Panc1 (cell line): ENCODE results near the gene LRRC59. TPM values are rescaled to one million over a fixed set of nuclear protein-coding genes. Genes with fewer than 3 reads are reported as not detected.

Source experiments
- ATAC-seq: fragments of 200-7000 bp; cut with Tn5 transposase; 2 replicates; pipeline ENCODE4 v1.9.1; 2020; ENCODE audit warnings: mild to moderate bottlenecking, moderate library complexity
- BruUV-seq: library from RNA; stranded (reverse); fragments of 400-500 nt; replicated peaks from 2 replicates; lab custom pipeline; 2021; lab: Mats Ljungman, UMichigan
- CTCF ChIA-PET: fragments of 300-600 bp; sonication (Branson Sonifier 250); formaldehyde crosslinking; loops from one replicate; lab custom pipeline; 2022; ENCODE audit warnings: antibody characterized with exemption; lab: Charles Lee
- POLR2A ChIA-PET: fragments of 300-600 bp; sonication (Branson Sonifier 250); formaldehyde crosslinking; loops from one replicate; lab custom pipeline; 2022; ENCODE audit warnings: antibody characterized with exemption; lab: Charles Lee
- DNase-seq: peaks from one replicate; pipeline ENCODE4 v3.0.0-alpha.2; 2010; ENCODE audit warnings: low read depth, low spot score
- H3K27ac ChIP-seq: 2 replicates; pipeline ENCODE4 v1.5.1; 2011; ENCODE audit warnings: mild to moderate bottlenecking, low read length, inconsistent platforms
- H3K27me3 ChIP-seq: fragments of 200-500 bp; sonication (Bioruptor generic); 2 replicates; pipeline ENCODE4 v1.6.0; 2014; ENCODE audit warnings: low read length, inconsistent platforms; ENCODE audit not compliant: control insufficient read depth, insufficient read depth
- H3K36me3 ChIP-seq: fragments of 200-500 bp; sonication (Bioruptor generic); 2 replicates; pipeline ENCODE4 v1.5.1; 2014; ENCODE audit warnings: inconsistent platforms, mild to moderate bottlenecking, low read length, moderate library complexity; ENCODE audit not compliant: control insufficient read depth, insufficient read depth
- H3K4me1 ChIP-seq: 2 replicates; pipeline ENCODE4 v1.5.1; 2011; ENCODE audit warnings: inconsistent platforms, mild to moderate bottlenecking, low read length, moderate library complexity; ENCODE audit not compliant: control insufficient read depth, insufficient read depth
- H3K4me3 ChIP-seq, 2 experiments: 2 replicates each; pipeline ENCODE4 v1.5.1; 2011 to 2012; ENCODE audit warnings: low read depth in 2 of 2, low read length in 2 of 2, mild to moderate bottlenecking in 2 of 2, inconsistent platforms in 1 of 2, moderate library complexity in 1 of 2
- H3K9me3 ChIP-seq: fragments of 200-500 bp; sonication (Bioruptor generic); 2 replicates; pipeline ENCODE4 v1.5.1; 2014; ENCODE audit warnings: low read depth, mild to moderate bottlenecking, inconsistent platforms, low read length, moderate library complexity; ENCODE audit not compliant: control insufficient read depth, insufficient read depth
- POLR2AphosphoS5 ChIP-seq: IDR thresholded peaks from 2 replicates; pipeline ENCODE4 v1.6.1; 2012; ENCODE audit warnings: mild to moderate bottlenecking, low read depth, low read length, moderate library complexity
- SIN3A ChIP-seq: IDR thresholded peaks from 2 replicates; pipeline ENCODE4 v1.6.1; 2012; ENCODE audit warnings: low read depth, mild to moderate bottlenecking, low read length, moderate library complexity, borderline replicate concordance; ENCODE audit not compliant: insufficient read depth
- TCF7L2 ChIP-seq: IDR thresholded peaks from 2 replicates; pipeline ENCODE4 v1.6.1; 2011; ENCODE audit warnings: mild to moderate bottlenecking, low read depth, low read length, inconsistent platforms
- in situ Hi-C: cut with HindIII; loops from 2 replicates; pipeline ENCODE4 v1.10.0; 2016; ENCODE audit warnings: low sequenced_read_pairs, low pct_unique_long_range_greater_than_20kb
- intact Hi-C: fragments of 100-400 bp; cut with micrococcal nuclease; formaldehyde crosslinking; loops from one replicate; pipeline ENCODE4 v1.10.0; 2022; ENCODE audit not compliant: unreplicated experiment
- total RNA-seq: library from RNA; stranded (reverse); gene quantifications from one replicate; pipeline ENCODE4 v1.2.1, GENCODE V29; 2021; ENCODE audit not compliant: unreplicated experiment
- TF ChIP-seq, protein P1 (sequence below), 2 experiments: IDR thresholded peaks; 2 replicates each; pipeline ENCODE4 v1.6.1; 2011 to 2012; ENCODE audit warnings: low read depth in 2 of 2, control low read depth in 1 of 2, low read length in 1 of 2, mild to moderate bottlenecking in 1 of 2, moderate library complexity in 1 of 2; ENCODE audit not compliant: insufficient read depth in 1 of 2
- TF ChIP-seq, protein P2 (sequence below): fragments of 450-650 bp; IDR thresholded peaks from 2 replicates; pipeline ENCODE4 v1.5.1; 2017; ENCODE audit warnings: mild to moderate bottlenecking

LRRC59 gene
- total RNA-seq, 1 experiment from 2014 or later = 167 TPM

DNA sequence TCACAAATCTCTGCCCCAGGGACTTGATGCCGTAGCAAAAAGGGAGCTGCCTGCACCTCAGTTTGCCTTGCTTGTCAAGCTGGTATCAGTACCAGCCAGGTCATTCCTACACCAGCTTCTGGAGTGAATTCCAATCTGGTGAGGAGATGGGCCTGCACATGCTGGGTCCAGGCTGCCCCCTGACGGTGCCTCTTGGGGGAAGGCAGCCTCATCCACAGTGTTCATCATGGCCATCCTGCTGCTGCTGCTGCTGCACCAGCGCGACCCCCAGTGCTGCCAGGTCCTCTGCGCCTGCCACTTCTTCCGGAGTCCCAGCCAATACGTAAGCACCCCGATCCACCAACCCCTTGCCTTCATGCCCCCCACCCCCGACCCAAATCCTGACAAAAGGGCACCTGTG lies 32.6 kb downstream of the LRRC59 start:
- POLR2A ChIA-PET = interaction anchor here (0.6 kb wide), 1 partner anchor 236 kb away, joined by 5 read pairs; no protein-coding TSS in a partner anchor

DNA sequence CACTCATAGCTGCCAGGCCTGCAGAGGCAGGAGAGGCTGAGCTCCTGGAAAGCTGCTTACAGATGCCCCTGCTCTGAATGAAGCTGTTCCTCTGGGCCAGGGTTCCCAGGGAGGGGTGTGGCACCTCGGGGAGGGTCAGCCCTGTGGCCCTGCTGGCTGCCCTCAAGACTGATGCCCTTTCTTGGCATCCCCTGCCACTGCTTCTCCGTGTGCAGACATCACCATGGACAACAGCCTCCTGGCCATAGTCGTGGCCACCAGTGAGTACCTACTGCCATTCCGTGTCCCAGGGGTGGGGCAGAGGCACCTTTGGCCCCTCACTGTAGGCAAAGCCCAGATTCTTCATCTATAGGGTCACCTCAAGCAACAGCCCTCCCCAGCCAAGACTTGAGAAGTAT lies 33.3 kb downstream of the LRRC59 start:
- in situ Hi-C loops = no loop called here
- intact Hi-C loops = no loop called here
- H3K27ac ChIP-seq = no peak overlapping the region
- H3K27me3 ChIP-seq = no peaks in the 10 kb centered on the region
- ChIA-PET CTCF (no interaction called here), POLR2A (interaction anchor here (0.6 kb wide), 1 partner anchor 235 kb away, joined by 5 read pairs; no protein-coding TSS in a partner anchor)
- H3K4me3 ChIP-seq = no peak overlapping the region
- H3K4me1 ChIP-seq = peaks cover 7% of the 10 kb centered on the region; the same call in 1 of the 2 replicates
- 0 out of 2 replicates have a peak, but pooled peaks have one; percentile 1 for ATAC-seq
- TF ChIP-seq, protein P1, sequence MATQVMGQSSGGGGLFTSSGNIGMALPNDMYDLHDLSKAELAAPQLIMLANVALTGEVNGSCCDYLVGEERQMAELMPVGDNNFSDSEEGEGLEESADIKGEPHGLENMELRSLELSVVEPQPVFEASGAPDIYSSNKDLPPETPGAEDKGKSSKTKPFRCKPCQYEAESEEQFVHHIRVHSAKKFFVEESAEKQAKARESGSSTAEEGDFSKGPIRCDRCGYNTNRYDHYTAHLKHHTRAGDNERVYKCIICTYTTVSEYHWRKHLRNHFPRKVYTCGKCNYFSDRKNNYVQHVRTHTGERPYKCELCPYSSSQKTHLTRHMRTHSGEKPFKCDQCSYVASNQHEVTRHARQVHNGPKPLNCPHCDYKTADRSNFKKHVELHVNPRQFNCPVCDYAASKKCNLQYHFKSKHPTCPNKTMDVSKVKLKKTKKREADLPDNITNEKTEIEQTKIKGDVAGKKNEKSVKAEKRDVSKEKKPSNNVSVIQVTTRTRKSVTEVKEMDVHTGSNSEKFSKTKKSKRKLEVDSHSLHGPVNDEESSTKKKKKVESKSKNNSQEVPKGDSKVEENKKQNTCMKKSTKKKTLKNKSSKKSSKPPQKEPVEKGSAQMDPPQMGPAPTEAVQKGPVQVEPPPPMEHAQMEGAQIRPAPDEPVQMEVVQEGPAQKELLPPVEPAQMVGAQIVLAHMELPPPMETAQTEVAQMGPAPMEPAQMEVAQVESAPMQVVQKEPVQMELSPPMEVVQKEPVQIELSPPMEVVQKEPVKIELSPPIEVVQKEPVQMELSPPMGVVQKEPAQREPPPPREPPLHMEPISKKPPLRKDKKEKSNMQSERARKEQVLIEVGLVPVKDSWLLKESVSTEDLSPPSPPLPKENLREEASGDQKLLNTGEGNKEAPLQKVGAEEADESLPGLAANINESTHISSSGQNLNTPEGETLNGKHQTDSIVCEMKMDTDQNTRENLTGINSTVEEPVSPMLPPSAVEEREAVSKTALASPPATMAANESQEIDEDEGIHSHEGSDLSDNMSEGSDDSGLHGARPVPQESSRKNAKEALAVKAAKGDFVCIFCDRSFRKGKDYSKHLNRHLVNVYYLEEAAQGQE (IDR thresholded peaks at IDR 0.05; ENCODE audit: insufficient read depth in 1 of 2, low read depth in 2 of 2, low read length in 1 of 2) = no peak
- TF ChIP-seq TCF7L2 = no peak
- peak; percentile 36; the same call in 1 of the 2 replicates for TF ChIP-seq POLR2AphosphoS5
- TF ChIP-seq SIN3A = no peak
- TF ChIP-seq, protein P2, sequence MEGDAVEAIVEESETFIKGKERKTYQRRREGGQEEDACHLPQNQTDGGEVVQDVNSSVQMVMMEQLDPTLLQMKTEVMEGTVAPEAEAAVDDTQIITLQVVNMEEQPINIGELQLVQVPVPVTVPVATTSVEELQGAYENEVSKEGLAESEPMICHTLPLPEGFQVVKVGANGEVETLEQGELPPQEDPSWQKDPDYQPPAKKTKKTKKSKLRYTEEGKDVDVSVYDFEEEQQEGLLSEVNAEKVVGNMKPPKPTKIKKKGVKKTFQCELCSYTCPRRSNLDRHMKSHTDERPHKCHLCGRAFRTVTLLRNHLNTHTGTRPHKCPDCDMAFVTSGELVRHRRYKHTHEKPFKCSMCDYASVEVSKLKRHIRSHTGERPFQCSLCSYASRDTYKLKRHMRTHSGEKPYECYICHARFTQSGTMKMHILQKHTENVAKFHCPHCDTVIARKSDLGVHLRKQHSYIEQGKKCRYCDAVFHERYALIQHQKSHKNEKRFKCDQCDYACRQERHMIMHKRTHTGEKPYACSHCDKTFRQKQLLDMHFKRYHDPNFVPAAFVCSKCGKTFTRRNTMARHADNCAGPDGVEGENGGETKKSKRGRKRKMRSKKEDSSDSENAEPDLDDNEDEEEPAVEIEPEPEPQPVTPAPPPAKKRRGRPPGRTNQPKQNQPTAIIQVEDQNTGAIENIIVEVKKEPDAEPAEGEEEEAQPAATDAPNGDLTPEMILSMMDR = no peak
- peaks cover 14% of the 10 kb centered on the region for H3K36me3 ChIP-seq
- no peak for DNase-seq
- no TSS peak for BruUV-seq
- no peaks in the 10 kb centered on the region for H3K9me3 ChIP-seq

More for the DNA sequence above, 32.6 kb downstream of the LRRC59 start:
- ATAC-seq (0 out of 2 replicates have a peak, but pooled peaks have one; percentile 13), DNase-seq (no peak)
- CTCF ChIA-PET = interaction anchor here (1.1 kb wide), 1 partner anchor 163 kb away, joined by 3 read pairs; no protein-coding TSS in a partner anchor
- in situ Hi-C loops (no loop called here), intact Hi-C loops (no loop called here)
- H3K4me3 ChIP-seq = no peak overlapping the region
- BruUV-seq = no TSS peak
- no peaks in the 10 kb centered on the region for H3K9me3 ChIP-seq
- H3K4me1 ChIP-seq = peaks cover 7% of the 10 kb centered on the region; the same call in 1 of the 2 replicates
- H3K36me3 ChIP-seq = peaks cover 20% of the 10 kb centered on the region
- TF ChIP-seq POLR2AphosphoS5 (no peak), TCF7L2 (no peak), SIN3A (no peak)
- TF ChIP-seq, protein P1 (IDR thresholded peaks at IDR 0.05; ENCODE audit: insufficient read depth in 1 of 2, low read depth in 2 of 2, low read length in 1 of 2) = no peak
- TF ChIP-seq, protein P2 = no peak
- no peaks in the 10 kb centered on the region for H3K27me3 ChIP-seq
- H3K27ac ChIP-seq = no peak overlapping the region
